Activated B cell treated with CpG ODN at 0.5 μM for 24 hours (primary cell): ENCODE results near the gene SIX1. TPM values are rescaled to one million over a fixed set of nuclear protein-coding genes. Genes with fewer than 3 reads are reported as not detected.

Source experiments
- ATAC-seq: fragments of 200-7000 bp; cut with Tn5 transposase; one replicate; pipeline ENCODE4 v1.10.0; 2021; ENCODE audit warnings: low read depth, mild to moderate bottlenecking, moderate library complexity
- CTCF ChIA-PET: fragments of 350-600 bp; sonication (Branson Sonifier 250); formaldehyde crosslinking; loops from one replicate; lab custom pipeline; 2021; ENCODE audit warnings: antibody characterized with exemption; lab: Charles Lee
- POLR2A ChIA-PET: fragments of 350-600 bp; sonication (Branson Sonifier 250); formaldehyde crosslinking; loops from one replicate; lab custom pipeline; 2021; ENCODE audit warnings: antibody characterized with exemption; lab: Charles Lee
- DNase-seq: peaks from one replicate; pipeline ENCODE4 v3.0.0; 2022
- H3K27ac Mint-ChIP-seq: one replicate; pipeline ENCODE4 v1.8.0; 2020; ENCODE audit warnings: mixed read lengths
- H3K27me3 Mint-ChIP-seq: one replicate; pipeline ENCODE4 v1.8.0; 2021; ENCODE audit warnings: mixed read lengths
- H3K36me3 Mint-ChIP-seq: one replicate; pipeline ENCODE4 v1.8.0; 2021; ENCODE audit warnings: low read depth, mixed read lengths
- H3K4me1 Mint-ChIP-seq: one replicate; pipeline ENCODE4 v1.8.0; 2021; ENCODE audit warnings: mixed read lengths
- H3K4me3 Mint-ChIP-seq: one replicate; pipeline ENCODE4 v1.8.0; 2020; ENCODE audit warnings: mild to moderate bottlenecking, mixed read lengths
- H3K9me3 Mint-ChIP-seq: one replicate; pipeline ENCODE4 v1.8.0; 2020; ENCODE audit warnings: mixed read lengths
- intact Hi-C: fragments of 100-400 bp; cut with micrococcal nuclease; formaldehyde crosslinking; loops from one replicate; pipeline ENCODE4 v1.15.1; 2024
- total RNA-seq: library from RNA; stranded (reverse); gene quantifications from 2 replicates; pipeline ENCODE4 v1.2.3, GENCODE V29; 2022
- TF ChIP-seq, protein P1 (sequence below): fragments of 200-600 bp; IDR thresholded peaks from one replicate; pipeline ENCODE4 v1.8.0; 2022; ENCODE audit warnings: antibody characterized with exemption, mild to moderate bottlenecking

The SIX1 gene
- total RNA-seq, 1 donor from 2014 or later: not detected

- peaks cover 44% of the 10 kb centered on the region for H3K4me1 Mint-ChIP-seq
- intact Hi-C loops: loop anchor here (10.0 kb wide), 3 partner anchors 317 to 1187 kb away; partner anchors contain the start of gene GPR135
- H3K27ac Mint-ChIP-seq: no peak overlapping the region
- H3K36me3 Mint-ChIP-seq: peaks cover 8% of the 10 kb centered on the region
- POLR2A ChIA-PET: no interaction called here
- TF ChIP-seq, protein P1, sequence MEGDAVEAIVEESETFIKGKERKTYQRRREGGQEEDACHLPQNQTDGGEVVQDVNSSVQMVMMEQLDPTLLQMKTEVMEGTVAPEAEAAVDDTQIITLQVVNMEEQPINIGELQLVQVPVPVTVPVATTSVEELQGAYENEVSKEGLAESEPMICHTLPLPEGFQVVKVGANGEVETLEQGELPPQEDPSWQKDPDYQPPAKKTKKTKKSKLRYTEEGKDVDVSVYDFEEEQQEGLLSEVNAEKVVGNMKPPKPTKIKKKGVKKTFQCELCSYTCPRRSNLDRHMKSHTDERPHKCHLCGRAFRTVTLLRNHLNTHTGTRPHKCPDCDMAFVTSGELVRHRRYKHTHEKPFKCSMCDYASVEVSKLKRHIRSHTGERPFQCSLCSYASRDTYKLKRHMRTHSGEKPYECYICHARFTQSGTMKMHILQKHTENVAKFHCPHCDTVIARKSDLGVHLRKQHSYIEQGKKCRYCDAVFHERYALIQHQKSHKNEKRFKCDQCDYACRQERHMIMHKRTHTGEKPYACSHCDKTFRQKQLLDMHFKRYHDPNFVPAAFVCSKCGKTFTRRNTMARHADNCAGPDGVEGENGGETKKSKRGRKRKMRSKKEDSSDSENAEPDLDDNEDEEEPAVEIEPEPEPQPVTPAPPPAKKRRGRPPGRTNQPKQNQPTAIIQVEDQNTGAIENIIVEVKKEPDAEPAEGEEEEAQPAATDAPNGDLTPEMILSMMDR: no peak
- H3K4me3 Mint-ChIP-seq: peak overlapping the region; percentile 5
- CTCF ChIA-PET: no interaction called here
- peaks cover 77% of the 10 kb centered on the region for H3K27me3 Mint-ChIP-seq
- H3K9me3 Mint-ChIP-seq: peaks cover 19% of the 10 kb centered on the region
- DNase-seq: no peak
- no peak for ATAC-seq
These were observed 2.8 kb upstream of the SIX1 start for GRCh38 chr14:60651796-60652673.

DNA sequence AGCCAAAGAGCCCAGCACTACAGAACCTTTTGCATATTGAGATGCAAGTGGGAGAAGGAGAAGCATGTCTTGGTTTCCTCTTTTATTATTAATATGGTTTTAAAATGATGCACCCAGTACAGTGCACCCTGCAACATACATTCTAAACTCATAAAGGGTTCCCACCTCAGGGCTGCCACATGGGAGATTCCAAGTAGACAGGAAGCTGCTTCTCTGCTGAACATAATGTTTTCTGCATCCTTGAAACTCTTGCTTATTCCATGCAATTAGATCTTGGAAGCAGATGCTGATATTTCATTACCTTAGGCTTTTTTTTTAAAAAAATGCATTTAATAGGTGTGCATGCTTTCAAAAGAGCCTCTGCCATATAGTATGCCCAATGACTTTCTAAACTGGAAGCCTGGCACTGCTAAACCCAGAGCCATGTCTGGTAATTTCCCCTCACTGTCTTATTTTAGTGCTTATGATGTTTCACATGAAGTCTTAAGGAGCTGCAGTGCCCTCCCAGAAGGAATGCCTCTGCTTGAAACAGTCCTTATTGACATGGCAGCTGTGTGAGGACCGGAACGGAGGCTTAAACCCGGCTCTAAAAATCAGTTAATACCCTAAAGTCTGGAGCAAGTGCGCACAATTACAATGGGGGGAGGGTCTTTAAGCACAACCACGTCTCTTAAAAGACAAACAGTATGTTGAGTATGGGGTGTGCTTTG lies 2.0 kb upstream of the SIX1 start:
- Mint-ChIP-seq H3K9me3 (peaks cover 19% of the 10 kb centered on the region), H3K27me3 (peaks cover 82% of the 10 kb centered on the region), H3K36me3 (peaks cover 8% of the 10 kb centered on the region), H3K27ac (no peak overlapping the region), H3K4me1 (peaks cover 40% of the 10 kb centered on the region), H3K4me3 (peak overlapping the region; percentile 5)
- DNase-seq: no peak
- POLR2A ChIA-PET: no interaction called here
- TF ChIP-seq, protein P1: no peak
- CTCF ChIA-PET: interaction anchor here (0.6 kb wide), 1 partner anchor 343 kb away, joined by 3 read pairs; no protein-coding TSS in a partner anchor
- intact Hi-C loops: loop anchor here (10.0 kb wide), 3 partner anchors 316 to 1186 kb away; partner anchors contain the start of gene GPR135
- no peak for ATAC-seq

DNA sequence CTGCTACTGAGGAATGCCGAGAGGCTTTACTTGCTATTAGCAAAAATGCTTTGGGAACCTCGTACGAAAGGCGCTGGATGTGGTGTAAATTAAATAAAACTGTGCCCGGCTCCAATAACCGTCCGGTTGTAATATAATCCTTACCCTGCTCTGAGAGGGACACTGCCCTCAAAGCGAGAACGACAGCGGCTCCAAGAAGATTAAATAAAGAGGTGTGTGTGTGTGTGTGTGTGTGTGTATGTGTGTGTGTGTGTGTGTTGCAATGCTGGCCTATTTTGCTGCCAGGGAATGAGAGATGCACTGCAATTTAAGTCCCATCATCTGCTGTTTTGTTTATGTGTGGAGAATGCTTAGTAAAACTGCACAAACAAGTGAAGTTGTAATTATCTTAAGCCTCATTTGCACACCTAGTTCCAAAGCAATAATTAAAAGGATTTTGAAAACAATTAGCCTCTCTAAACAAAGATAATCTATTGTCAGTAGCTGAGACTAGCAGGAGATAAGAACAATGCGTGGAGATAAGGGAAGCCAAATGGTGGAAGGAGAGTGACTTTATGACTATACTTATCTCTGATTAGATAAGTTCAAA lies 1.2 kb upstream of the SIX1 start:
- H3K27ac Mint-ChIP-seq: no peak overlapping the region
- ChIA-PET POLR2A (no interaction called here), CTCF (no interaction called here)
- peaks cover 79% of the 10 kb centered on the region for H3K27me3 Mint-ChIP-seq
- intact Hi-C loops: loop anchor here (10.0 kb wide), 3 partner anchors 316 to 1186 kb away; partner anchors contain the start of gene GPR135
- H3K4me3 Mint-ChIP-seq: peak overlapping the region; percentile 60
- TF ChIP-seq, protein P1: no peak
- DNase-seq (no peak), ATAC-seq (no peak)
- H3K36me3 Mint-ChIP-seq: peaks cover 8% of the 10 kb centered on the region
- H3K9me3 Mint-ChIP-seq: peaks cover 19% of the 10 kb centered on the region
- H3K4me1 Mint-ChIP-seq: peaks cover 34% of the 10 kb centered on the region

DNA sequence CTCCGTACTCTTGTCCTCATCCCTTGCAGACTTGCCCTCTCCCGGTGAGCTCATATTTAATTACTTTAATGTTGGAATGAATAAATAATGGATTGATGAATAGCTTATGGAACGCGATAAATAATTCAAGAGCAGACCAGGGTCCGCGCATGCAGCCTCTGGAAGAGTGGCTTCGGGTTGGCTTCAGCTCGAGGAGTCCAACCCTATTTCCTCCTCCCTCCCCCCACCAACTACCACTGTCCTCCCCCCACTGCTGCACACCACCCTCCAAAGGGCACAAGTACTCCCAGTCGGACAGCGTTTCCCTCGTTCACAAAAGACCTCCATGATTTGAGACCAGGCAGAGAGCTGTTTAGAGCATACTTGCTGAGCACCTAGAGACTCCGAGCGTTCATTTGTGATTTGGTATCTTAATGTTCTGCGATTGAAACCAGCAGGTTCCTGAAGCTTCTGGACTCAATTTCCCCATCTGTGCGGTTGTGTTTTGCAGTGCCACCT lies 647 bp upstream of the SIX1 start:
- peaks cover 5% of the 10 kb centered on the region for H3K36me3 Mint-ChIP-seq
- no peak for DNase-seq
- H3K27ac Mint-ChIP-seq: no peak overlapping the region
- peaks cover 16% of the 10 kb centered on the region for H3K9me3 Mint-ChIP-seq
- peak overlapping the region; percentile 60 for H3K4me3 Mint-ChIP-seq
- no peak for ATAC-seq
- H3K4me1 Mint-ChIP-seq: peaks cover 31% of the 10 kb centered on the region
- POLR2A ChIA-PET: no interaction called here
- CTCF ChIA-PET: no interaction called here
- intact Hi-C loops: loop anchor here (2.0 to 10.0 kb wide), 4 partner anchors 135 to 1185 kb away; partner anchors contain the start of gene GPR135
- TF ChIP-seq, protein P1: no peak
- H3K27me3 Mint-ChIP-seq: peaks cover 77% of the 10 kb centered on the region
